CD4-positive, alpha-beta T cell treated with Interleukin-15 for 4 hours (primary cell): ENCODE measurements around the gene ROR2.

Source experiments
- DNase-seq: peaks from one replicate; pipeline ENCODE4 v3.0.0-alpha.2; 2020; ENCODE audit warnings: low spot score

Gene ROR2

GRCh38 chr9:91516081-91516480, 433.9 kb downstream of the ROR2 start:
- DNase-seq, result no peak

- no peak for DNase-seq
Measured at GRCh38 chr9:91515074-91515687, 434.8 kb downstream of the ROR2 start.
